WTC11 (cell line): ENCODE results near the gene CDK11A. TPM values are rescaled to one million over a fixed set of nuclear protein-coding genes. Genes with fewer than 3 reads are reported as not detected.
"Not testable (repeated sequence)": the region's sequence is repeated elsewhere in the genome, so short reads cannot be mapped to it uniquely, and the experiment has no call there.

Experiments
- ATAC-seq: fragments of 200-7000 bp; cut with Tn5 transposase; 2 replicates; pipeline ENCODE4 v1.10.0; 2021; ENCODE audit warnings: mild to moderate bottlenecking, moderate library complexity
- CTCF ChIA-PET: fragments of 300-600 bp; sonication (Branson Sonifier 250); formaldehyde crosslinking; loops from one replicate; lab custom pipeline; 2021; ENCODE audit warnings: antibody characterized with exemption; lab: Charles Lee
- POLR2A ChIA-PET: fragments of 350-600 bp; sonication (Branson Sonifier 250); formaldehyde crosslinking; loops from one replicate; lab custom pipeline; 2021; ENCODE audit warnings: antibody characterized with exemption; lab: Charles Lee
- DNase-seq: peaks from one replicate; pipeline ENCODE4 v3.0.0; 2021; ENCODE audit warnings: low spot score
- H3K27ac Mint-ChIP-seq: 2 replicates; pipeline ENCODE4 v1.8.0; 2021; ENCODE audit warnings: mixed read lengths
- H3K27me3 Mint-ChIP-seq: 2 replicates; pipeline ENCODE4 v1.8.0; 2021; ENCODE audit warnings: low read depth, mild to moderate bottlenecking, moderate library complexity, mixed read lengths
- H3K36me3 Mint-ChIP-seq: 2 replicates; pipeline ENCODE4 v1.8.0; 2021; ENCODE audit warnings: mixed read lengths
- H3K4me1 Mint-ChIP-seq: 2 replicates; pipeline ENCODE4 v1.8.0; 2022; ENCODE audit warnings: mixed read lengths
- H3K4me3 Mint-ChIP-seq: 2 replicates; pipeline ENCODE4 v1.8.0; 2021; ENCODE audit warnings: mild to moderate bottlenecking, moderate library complexity, mixed read lengths
- H3K9me3 Mint-ChIP-seq: 2 replicates; pipeline ENCODE4 v1.8.0; 2021; ENCODE audit warnings: mixed read lengths
- CBFB ChIP-seq: sonication (generic); formaldehyde crosslinking; IDR thresholded peaks from 2 replicates; pipeline ENCODE4 v1.8.1; 2022; ENCODE audit warnings: mild to moderate bottlenecking, low read depth, missing genetic modification reagents
- E2F5 ChIP-seq: sonication (generic); formaldehyde crosslinking; IDR thresholded peaks from 2 replicates; pipeline ENCODE4 v1.8.1; 2022; ENCODE audit warnings: mild to moderate bottlenecking, moderate library complexity, missing genetic modification reagents
- ETV6 ChIP-seq: sonication (generic); formaldehyde crosslinking; IDR thresholded peaks from 2 replicates; pipeline ENCODE4 v1.8.1; 2022; ENCODE audit warnings: mild to moderate bottlenecking, missing genetic modification reagents
- GRHL2 ChIP-seq: fragments of 250-450 bp; sonication (Bioruptor Pico); IDR thresholded peaks from 2 replicates; pipeline ENCODE4 v1.8.0; 2022; ENCODE audit warnings: mild to moderate bottlenecking, moderate library complexity; ENCODE audit not compliant: insufficient replicate concordance, severe bottlenecking
- IRF2 ChIP-seq: sonication (generic); formaldehyde crosslinking; IDR thresholded peaks from 2 replicates; pipeline ENCODE4 v1.8.0; 2022; ENCODE audit warnings: low read depth, missing genetic modification reagents, borderline replicate concordance
- JUN ChIP-seq: sonication (generic); formaldehyde crosslinking; IDR thresholded peaks from 2 replicates; pipeline ENCODE4 v1.8.0; 2023; ENCODE audit warnings: mild to moderate bottlenecking, missing genetic modification reagents
- MXD4 ChIP-seq: fragments of 250-450 bp; sonication (Bioruptor Pico); IDR thresholded peaks from 2 replicates; pipeline ENCODE4 v1.8.0; 2021; ENCODE audit warnings: mild to moderate bottlenecking, moderate library complexity, borderline replicate concordance
- MYBL2 ChIP-seq: sonication (generic); formaldehyde crosslinking; IDR thresholded peaks from 2 replicates; pipeline ENCODE4 v1.8.1; 2023; ENCODE audit warnings: mild to moderate bottlenecking, moderate library complexity, missing genetic modification reagents
- NFYB ChIP-seq: sonication (generic); formaldehyde crosslinking; conservative IDR thresholded peaks from 2 replicates; pipeline ENCODE4 v1.8.0; 2022; ENCODE audit warnings: low read depth, missing genetic modification reagents
- NR3C1 ChIP-seq: sonication (generic); formaldehyde crosslinking; conservative IDR thresholded peaks from 2 replicates; pipeline ENCODE4 v1.8.1; 2023; ENCODE audit warnings: low read depth, mild to moderate bottlenecking, missing genetic modification reagents
- ZNF219 ChIP-seq: sonication (generic); formaldehyde crosslinking; IDR thresholded peaks from 2 replicates; pipeline ENCODE4 v1.8.0; 2023; ENCODE audit warnings: missing genetic modification reagents, mild to moderate bottlenecking, borderline replicate concordance
- ZNF281 ChIP-seq: sonication (generic); formaldehyde crosslinking; IDR thresholded peaks from 2 replicates; pipeline ENCODE4 v1.8.0; 2023; ENCODE audit warnings: mild to moderate bottlenecking, missing genetic modification reagents
- ZNF416 ChIP-seq: fragments of 250-450 bp; sonication (Bioruptor Pico); IDR thresholded peaks from 2 replicates; pipeline ENCODE4 v1.9.0; 2021; ENCODE audit warnings: mild to moderate bottlenecking, inconsistent platforms
- total RNA-seq: library from RNA; stranded (reverse); gene quantifications from 3 replicates; pipeline ENCODE4 v1.2.3, GENCODE V29; 2021
- TF ChIP-seq, protein P1 (sequence below): sonication (generic); formaldehyde crosslinking; IDR thresholded peaks from 2 replicates; pipeline ENCODE4 v1.8.1; 2023; ENCODE audit warnings: mild to moderate bottlenecking, missing genetic modification reagents
- TF ChIP-seq, protein P2 (sequence below): sonication (generic); formaldehyde crosslinking; IDR thresholded peaks from 2 replicates; pipeline ENCODE4 v1.8.0; 2022; ENCODE audit warnings: mild to moderate bottlenecking, missing genetic modification reagents
- TF ChIP-seq, protein P3 (sequence below): sonication (generic); formaldehyde crosslinking; IDR thresholded peaks from 2 replicates; pipeline ENCODE4 v1.8.1; 2023; ENCODE audit warnings: mild to moderate bottlenecking, missing genetic modification reagents, borderline replicate concordance

CDK11A gene
- total RNA-seq, 1 experiment from 2014 or later = 54.7 TPM

DNA sequence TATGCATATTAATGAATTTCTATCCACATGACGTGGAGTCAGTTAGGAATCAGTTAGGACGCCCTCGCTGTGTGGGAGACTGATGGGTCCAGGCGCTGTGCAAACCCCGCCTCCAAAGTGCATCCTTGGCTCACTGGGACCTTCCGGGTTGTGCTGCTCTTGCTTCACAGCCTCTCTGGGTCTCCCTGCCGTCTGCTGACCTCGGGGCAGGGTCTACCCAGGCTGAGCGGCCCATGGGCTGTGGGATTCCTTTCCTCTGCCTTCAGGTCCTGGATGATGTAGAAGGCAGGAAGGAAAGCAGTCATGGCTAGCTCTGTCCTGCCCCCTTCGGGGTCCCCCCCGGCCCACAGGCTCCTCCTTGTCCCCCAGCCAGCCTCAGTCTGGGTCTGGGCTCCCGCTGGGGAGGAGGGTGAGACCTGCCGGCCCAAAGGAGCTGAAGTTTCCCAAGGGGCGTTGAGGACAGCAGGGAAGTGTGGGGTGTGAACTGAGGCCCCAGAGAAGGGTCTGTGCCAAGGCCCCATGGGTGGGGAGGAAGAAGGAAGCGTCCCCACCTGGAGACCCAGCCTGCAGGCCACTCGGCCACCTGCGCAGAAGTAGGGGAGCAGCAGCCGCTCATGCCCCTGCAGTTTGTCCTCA, 24.6 kb upstream of the CDK11A start:
- Mint-ChIP-seq H3K27me3 (no peaks in the 10 kb centered on the region), H3K27ac (no peak overlapping the region; the same call in 1 of the 2 replicates), H3K4me3 (no peak overlapping the region), H3K9me3 (no peaks in the 10 kb centered on the region), H3K4me1 (peaks cover 4% of the 10 kb centered on the region), H3K36me3 (peaks cover 10% of the 10 kb centered on the region)
- no peak for TF ChIP-seq IRF2 (CRISPR knock-in tag)
- TF ChIP-seq ETV6 = no peak
- TF ChIP-seq ZNF281 (CRISPR knock-in tag) = no peak
- TF ChIP-seq NR3C1 (CRISPR knock-in tag) = no peak
- TF ChIP-seq NFYB = no peak
- TF ChIP-seq, protein P1, sequence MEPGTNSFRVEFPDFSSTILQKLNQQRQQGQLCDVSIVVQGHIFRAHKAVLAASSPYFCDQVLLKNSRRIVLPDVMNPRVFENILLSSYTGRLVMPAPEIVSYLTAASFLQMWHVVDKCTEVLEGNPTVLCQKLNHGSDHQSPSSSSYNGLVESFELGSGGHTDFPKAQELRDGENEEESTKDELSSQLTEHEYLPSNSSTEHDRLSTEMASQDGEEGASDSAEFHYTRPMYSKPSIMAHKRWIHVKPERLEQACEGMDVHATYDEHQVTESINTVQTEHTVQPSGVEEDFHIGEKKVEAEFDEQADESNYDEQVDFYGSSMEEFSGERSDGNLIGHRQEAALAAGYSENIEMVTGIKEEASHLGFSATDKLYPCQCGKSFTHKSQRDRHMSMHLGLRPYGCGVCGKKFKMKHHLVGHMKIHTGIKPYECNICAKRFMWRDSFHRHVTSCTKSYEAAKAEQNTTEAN (CRISPR knock-in tag) = no peak
- TF ChIP-seq JUN = no peak
- TF ChIP-seq E2F5 (CRISPR knock-in tag) = no peak
- TF ChIP-seq MYBL2 (CRISPR knock-in tag) = no peak
- no peak for TF ChIP-seq ZNF219 (CRISPR knock-in tag)
- TF ChIP-seq CBFB (CRISPR knock-in tag) = no peak
- TF ChIP-seq, protein P2, sequence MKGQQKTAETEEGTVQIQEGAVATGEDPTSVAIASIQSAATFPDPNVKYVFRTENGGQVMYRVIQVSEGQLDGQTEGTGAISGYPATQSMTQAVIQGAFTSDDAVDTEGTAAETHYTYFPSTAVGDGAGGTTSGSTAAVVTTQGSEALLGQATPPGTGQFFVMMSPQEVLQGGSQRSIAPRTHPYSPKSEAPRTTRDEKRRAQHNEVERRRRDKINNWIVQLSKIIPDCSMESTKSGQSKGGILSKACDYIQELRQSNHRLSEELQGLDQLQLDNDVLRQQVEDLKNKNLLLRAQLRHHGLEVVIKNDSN (CRISPR knock-in tag) = no peak
- TF ChIP-seq, protein P3, sequence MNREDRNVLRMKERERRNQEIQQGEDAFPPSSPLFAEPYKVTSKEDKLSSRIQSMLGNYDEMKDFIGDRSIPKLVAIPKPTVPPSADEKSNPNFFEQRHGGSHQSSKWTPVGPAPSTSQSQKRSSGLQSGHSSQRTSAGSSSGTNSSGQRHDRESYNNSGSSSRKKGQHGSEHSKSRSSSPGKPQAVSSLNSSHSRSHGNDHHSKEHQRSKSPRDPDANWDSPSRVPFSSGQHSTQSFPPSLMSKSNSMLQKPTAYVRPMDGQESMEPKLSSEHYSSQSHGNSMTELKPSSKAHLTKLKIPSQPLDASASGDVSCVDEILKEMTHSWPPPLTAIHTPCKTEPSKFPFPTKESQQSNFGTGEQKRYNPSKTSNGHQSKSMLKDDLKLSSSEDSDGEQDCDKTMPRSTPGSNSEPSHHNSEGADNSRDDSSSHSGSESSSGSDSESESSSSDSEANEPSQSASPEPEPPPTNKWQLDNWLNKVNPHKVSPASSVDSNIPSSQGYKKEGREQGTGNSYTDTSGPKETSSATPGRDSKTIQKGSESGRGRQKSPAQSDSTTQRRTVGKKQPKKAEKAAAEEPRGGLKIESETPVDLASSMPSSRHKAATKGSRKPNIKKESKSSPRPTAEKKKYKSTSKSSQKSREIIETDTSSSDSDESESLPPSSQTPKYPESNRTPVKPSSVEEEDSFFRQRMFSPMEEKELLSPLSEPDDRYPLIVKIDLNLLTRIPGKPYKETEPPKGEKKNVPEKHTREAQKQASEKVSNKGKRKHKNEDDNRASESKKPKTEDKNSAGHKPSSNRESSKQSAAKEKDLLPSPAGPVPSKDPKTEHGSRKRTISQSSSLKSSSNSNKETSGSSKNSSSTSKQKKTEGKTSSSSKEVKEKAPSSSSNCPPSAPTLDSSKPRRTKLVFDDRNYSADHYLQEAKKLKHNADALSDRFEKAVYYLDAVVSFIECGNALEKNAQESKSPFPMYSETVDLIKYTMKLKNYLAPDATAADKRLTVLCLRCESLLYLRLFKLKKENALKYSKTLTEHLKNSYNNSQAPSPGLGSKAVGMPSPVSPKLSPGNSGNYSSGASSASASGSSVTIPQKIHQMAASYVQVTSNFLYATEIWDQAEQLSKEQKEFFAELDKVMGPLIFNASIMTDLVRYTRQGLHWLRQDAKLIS = no peak
- TF ChIP-seq MXD4 (CRISPR knock-in tag) = no peak
- no peak for TF ChIP-seq GRHL2
- no peak for TF ChIP-seq ZNF416 (CRISPR knock-in tag)
- DNase-seq (peak; percentile 36), ATAC-seq (no peak)
- CTCF ChIA-PET = interaction anchor here (0.9 kb wide), 1 partner anchor 157 kb away, joined by 3 read pairs; no protein-coding TSS in a partner anchor
- POLR2A ChIA-PET = interaction anchor here (0.6 kb wide), 1 partner anchor 128 kb away, joined by 5 read pairs; no protein-coding TSS in a partner anchor

GRCh38 chr1:1746566-1746909, 22.4 kb upstream of the CDK11A start:
- H3K27me3 Mint-ChIP-seq, POLR2A ChIA-PET, H3K4me3 Mint-ChIP-seq, H3K36me3 Mint-ChIP-seq, H3K4me1 Mint-ChIP-seq, H3K27ac Mint-ChIP-seq, H3K9me3 Mint-ChIP-seq, DNase-seq: not testable (repeated sequence)
- CTCF ChIA-PET = interaction anchor here (0.9 kb wide), 1 partner anchor 163 kb away, joined by 3 read pairs; no protein-coding TSS in a partner anchor
- peak; percentile 87 for ATAC-seq

DNA sequence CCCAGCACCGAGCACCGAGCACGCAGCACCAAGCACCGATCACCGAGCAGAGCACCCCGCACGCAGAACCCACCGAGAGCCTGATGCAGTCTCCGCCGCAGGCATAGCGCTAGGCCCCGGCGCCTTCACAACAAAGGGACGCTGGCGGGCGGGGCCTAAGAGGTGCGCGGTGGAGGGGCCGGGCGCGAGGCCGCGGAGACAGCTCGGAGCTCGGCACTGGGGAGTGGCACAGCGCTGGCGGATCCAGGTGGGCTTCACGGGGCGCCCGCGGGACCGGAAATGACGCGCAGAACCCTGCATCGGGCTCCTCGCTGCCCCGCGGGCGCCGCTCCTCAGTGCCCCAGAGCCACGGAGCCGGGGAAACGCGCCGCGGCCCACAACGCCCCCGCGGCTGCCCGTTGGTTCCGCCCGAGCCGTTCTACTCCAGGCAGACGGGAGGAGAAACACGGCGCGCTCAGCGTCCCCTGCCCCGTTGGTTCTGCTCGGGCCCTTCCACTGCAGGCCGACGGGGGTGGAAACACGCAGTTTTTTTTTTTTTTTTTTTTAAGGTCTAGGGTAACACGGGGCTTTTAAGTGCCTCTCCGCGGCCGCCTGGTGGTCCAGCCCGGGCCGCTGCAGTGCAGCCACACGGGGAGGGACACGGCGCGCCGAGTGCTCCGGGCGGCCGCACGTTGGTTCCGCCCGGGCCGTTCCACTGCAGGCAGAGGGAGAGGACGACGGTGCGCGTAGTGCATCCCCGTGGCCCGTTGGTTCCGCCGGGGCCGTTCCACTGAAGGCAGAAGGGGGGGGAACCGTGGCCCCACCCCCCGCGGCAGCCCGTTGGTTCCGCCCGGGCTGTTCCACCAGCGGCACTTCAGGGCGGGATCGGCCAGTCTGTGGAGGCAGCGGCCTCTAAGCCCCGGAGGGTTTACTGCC, 21.8 kb upstream of the CDK11A start:
- CTCF ChIA-PET = interaction anchor here (0.9 kb wide), 1 partner anchor 163 kb away, joined by 3 read pairs; no protein-coding TSS in a partner anchor
- H3K27ac Mint-ChIP-seq, H3K4me1 Mint-ChIP-seq, H3K27me3 Mint-ChIP-seq, POLR2A ChIA-PET, H3K9me3 Mint-ChIP-seq, H3K36me3 Mint-ChIP-seq: not testable (repeated sequence)
- DNase-seq = peak; percentile 61
- peak; percentile 65 for ATAC-seq
- peak overlapping the region; percentile 62 for H3K4me3 Mint-ChIP-seq

DNA sequence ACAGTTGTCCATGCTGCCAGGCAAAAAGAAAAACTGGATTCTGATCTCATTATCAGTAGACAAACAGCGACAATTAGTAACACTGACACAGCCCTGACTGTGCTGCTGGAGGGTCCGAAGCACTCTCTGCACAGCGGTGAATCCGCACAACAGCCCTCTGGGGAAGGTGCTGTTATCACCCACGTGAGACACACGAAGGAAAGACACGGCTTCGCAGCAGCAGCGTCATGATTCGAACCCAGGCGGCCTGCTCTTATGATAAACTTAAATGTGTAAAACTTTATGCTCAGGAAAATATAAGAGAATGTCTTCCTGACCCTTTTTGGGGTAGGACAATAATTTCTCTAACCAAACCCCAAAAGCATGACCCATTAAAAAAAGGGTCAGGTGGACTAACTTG, 18.4 kb upstream of the CDK11A start:
- not testable (repeated sequence) for H3K4me3 Mint-ChIP-seq

More for the DNA sequence above, 18.4 kb upstream of the CDK11A start:
- H3K4me1 Mint-ChIP-seq, CTCF ChIA-PET, DNase-seq, H3K9me3 Mint-ChIP-seq, ATAC-seq, H3K27me3 Mint-ChIP-seq, POLR2A ChIA-PET: not testable (repeated sequence)
- Mint-ChIP-seq H3K27ac (0 out of 2 replicates have a peak overlapping the region, but pooled peaks have one; percentile 41), H3K36me3 (peaks cover 10% of the 10 kb centered on the region)
